Activated effector memory CD4-positive, alpha-beta T cell treated with Interleukin-2 at 50 U/mL for 16 hours (primary cell): Measurements from ENCODE around the gene OR2T3.
"Not testable (repeated sequence)": the region's sequence is repeated elsewhere in the genome, so short reads cannot be mapped to it uniquely, and the experiment has no call there.

ENCODE experiments used
- DNase-seq: peaks from one replicate; pipeline ENCODE4 v3.0.0-alpha.2; 2020

OR2T3 gene

DNA sequence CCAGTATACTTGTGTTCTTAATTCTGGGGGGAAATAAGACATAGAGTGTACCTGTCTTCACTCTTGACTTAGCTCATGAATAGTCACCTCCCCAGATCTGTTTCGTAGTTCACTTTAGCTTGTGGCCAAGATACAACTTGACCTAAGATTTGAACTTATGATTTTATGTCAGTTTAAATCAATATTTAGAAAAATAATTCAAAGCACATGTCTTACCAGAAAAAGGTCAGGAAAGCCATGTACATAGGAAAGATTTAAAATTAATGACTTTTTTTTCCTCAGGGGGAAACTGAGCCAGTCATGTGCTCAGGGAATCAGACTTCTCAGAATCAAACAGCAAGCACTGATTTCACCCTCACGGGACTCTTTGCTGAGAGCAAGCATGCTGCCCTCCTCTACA is at the start of gene OR2T3:
Gene OR2T3 (plus strand): TSS at position 301 of the 400 bp plus-strand sequence. CDS start 0 bp downstream, at position 301.
- not testable (repeated sequence) for DNase-seq

DNA sequence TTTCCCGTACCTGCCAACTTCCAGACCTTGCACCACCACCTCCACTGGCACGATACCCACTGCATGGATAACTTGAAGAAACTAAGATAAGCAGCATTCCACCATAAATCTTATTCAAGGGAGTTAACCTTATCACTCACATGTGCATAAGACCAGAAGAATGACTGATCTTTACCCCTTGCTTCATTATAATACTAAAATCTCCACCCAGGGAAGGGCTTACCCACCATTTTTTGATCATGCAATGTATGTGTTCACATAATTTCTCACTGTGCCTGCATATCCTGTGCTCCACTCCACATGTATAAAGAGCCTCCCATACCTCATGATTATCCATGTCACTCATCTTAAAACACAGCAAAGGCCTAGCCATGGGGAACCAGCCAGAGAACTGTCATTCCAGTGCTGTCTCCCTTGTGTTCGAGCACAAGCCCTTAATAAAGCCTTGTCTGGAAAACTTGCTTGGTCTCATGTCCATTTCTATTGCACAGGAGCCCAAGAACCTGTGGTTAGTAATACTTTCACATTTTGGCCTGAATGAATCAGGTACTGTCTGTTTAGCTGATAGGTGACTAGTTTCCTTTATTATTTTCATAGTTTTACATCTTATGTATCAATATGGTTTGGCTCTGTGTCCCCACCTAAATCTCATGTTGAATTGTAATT is 45.5 kb upstream of the OR2T3 start:
- DNase-seq = not testable (repeated sequence)

DNA sequence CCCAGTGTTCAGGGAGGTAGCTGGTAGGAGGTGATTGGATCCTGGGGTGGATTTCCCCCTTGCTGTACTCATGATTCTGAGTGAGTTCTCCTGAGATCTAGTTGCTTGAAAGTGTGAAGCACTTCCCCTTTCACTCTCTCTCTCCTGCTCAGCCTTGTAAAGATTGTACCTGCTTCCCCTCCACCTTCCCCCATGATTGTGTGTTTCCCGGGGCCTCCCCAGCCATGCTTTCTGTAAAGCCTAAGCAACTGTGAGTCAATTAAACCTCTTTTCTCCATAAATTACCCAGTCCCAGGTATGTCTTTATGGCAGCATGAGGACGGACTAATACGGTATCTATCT is 45.0 kb upstream of the OR2T3 start:
- not testable (repeated sequence) for DNase-seq

- DNase-seq = not testable (repeated sequence)
These were observed 41.5 kb upstream of the OR2T3 start for GRCh38 chr1:248431683-248432082.

DNA sequence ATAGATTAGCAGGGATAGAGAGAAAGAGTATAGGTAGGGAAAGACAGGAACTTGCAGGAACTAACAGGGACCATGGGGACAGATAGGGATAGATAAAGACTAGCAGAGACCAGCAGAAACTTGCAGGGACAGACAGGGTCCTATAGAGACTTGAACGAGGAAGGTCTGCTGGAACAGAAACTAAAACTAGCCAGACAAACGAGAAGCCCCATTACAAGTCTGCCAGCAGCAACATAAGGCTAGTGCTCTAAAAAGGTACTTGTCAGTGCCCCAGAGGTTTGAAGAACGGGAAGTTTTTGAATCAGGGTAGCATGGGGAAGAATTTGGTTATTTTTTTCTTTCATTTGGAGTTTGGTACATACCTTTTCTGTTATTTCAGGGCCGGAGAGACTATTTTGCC is 41.0 kb upstream of the OR2T3 start:
- not testable (repeated sequence) for DNase-seq

GRCh38 chr1:248433811-248434415 is 39.2 kb upstream of the OR2T3 start:
- DNase-seq = not testable (repeated sequence)

DNA sequence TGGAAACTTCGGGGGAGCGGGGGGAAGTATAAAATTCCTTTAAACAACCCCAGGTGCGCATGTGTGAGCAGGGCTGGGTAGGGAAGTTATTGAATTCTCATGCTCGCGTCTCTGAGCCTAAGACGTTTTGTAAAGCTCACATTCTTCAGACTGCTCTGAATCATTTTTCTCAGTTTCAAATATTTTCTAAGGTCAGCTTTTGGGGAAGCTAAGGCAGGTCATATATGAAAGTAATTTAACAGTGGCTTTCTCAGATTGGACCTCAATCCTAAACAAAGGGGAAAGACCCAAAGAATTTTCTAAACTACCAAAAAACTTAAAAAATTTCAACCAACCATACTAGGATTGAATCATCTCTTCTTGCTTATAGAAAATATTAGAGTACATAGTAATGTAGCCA is 38.2 kb upstream of the OR2T3 start:
- not testable (repeated sequence) for DNase-seq

GRCh38 chr1:248436303-248436702 is 36.8 kb upstream of the OR2T3 start:
- DNase-seq = not testable (repeated sequence)

DNA sequence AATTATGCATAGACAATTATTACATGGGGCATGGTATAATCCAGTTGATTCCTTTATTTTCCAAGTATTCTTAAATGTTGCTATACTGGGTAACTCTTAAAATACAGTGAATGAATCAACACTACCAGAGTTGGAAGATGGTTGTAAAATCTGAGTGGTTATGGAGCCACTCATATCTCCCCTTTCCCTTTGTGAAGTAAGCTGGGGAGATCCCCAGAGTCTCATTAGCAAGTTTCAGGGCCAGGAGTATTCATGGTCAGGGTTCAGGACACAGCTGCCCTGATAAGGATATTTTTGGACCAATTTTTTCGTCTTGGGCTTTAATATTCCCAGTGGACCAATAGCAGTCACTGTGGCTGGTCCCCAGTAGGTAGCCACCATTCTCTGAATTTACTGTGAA is 34.5 kb upstream of the OR2T3 start:
- DNase-seq = not testable (repeated sequence)

DNA sequence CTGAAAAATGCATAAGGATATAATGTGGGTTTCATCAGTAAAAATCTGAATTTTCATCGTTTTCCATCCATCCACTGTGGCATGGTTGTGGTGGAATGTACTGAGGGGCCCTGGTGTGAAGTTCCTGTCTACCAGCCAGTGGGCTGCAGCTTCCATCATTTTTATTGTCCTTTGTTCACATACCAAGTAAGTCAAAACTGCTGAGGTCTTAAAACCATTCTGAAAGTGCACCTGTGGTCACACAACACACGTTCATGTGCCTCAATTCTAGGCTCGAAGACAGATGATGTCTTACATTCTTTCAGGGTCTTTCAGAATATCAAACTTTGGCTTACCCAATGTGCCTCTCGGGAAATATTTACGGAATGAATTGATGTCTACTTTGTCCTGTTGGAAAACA is 33.9 kb upstream of the OR2T3 start:
- not testable (repeated sequence) for DNase-seq

DNA sequence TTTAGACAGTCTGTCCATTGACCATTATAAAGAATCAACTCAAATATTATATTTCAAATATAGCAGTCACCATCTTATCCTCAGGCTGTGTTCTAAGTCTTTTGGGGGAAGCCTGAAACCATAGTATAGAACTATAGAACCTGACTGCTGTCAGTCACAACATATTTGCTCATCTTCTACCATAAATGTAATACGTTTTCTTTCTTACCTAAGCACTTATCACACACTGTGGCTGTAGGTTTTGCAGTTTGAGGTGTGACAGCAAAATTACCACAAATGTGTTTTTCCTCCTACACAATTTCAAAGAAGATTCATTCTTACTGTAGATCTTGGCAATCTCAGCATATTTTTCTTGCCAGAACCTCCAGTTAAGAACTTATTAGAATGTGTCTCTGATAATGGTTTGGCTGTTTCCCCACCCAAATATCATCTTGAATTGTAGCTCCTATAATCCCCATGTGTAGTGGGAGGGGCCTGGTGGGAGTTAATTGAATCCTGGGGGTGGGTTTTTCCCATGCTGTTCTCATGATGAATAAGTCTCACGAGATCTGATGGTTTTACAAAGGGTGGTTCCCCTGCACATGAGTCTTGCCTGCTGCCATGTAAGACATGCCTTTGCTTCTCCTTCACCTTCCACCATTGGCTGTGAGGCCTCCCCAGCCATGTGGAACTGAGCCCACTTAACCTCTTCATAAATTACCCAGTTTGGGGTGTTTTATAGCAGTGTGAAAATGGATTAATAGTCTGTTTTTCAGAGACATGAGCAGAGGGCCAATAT is 30.5 kb upstream of the OR2T3 start:
- DNase-seq = not testable (repeated sequence)

GRCh38 chr1:248444603-248445002 is 28.5 kb upstream of the OR2T3 start:
- not testable (repeated sequence) for DNase-seq

DNA sequence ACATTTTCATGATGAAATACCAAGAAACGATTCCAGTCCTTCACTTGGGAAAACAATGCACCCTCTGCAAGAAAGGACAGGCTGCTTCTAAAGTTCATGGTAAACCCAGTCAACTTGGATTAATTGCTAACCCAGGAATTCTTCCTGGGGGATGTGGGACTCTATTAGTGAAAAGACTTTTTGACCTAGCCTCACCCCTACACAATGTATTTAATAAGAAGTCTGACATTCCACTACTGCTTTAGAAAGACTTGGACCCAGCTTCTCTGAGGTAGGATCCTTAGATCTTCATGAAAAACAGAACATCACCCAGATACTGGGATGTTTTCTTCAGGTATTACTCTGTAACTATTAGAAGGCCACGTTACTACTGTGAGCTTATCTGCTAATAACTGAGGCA is 27.8 kb upstream of the OR2T3 start, which contains the start of gene OR2T2:
Gene OR2T2 (plus strand): TSS at position 239 of the 400 bp plus-strand sequence. CDS start 7,161 bp downstream, outside the sequence.
- DNase-seq = not testable (repeated sequence)

GRCh38 chr1:248448409-248449074 is 24.6 kb upstream of the OR2T3 start:
- not testable (repeated sequence) for DNase-seq

DNA sequence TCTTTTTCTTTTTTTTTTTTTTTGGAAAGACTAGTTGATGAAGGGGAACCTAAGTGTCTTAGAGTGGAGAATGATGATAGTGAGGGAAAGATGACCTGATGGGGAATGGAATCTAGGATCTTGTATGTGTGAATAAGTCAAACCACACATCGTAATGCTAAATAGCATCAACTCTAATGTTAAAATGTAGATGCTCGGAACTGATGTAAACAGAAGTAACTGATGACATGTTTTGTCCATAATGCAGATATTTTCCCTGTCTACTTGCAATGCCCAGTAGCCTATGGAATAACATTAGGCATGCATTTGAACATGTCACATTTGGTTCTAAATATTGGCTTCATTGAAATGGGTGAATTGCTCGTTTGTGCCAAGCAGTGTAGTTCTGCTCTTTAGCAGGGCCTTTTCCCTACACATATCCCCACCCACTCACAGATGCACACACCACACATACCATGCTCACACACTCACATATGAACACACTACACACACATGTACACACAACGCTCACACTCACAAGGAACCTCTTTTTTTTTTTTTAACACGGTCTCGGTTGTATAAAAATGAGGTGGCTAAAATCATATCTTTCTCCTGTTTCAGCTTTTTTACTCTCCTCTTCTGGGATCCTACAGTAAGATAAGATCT is 23.2 kb upstream of the OR2T3 start:
- DNase-seq = not testable (repeated sequence)

GRCh38 chr1:248450466-248451145 is 22.5 kb upstream of the OR2T3 start:
- not testable (repeated sequence) for DNase-seq

DNA sequence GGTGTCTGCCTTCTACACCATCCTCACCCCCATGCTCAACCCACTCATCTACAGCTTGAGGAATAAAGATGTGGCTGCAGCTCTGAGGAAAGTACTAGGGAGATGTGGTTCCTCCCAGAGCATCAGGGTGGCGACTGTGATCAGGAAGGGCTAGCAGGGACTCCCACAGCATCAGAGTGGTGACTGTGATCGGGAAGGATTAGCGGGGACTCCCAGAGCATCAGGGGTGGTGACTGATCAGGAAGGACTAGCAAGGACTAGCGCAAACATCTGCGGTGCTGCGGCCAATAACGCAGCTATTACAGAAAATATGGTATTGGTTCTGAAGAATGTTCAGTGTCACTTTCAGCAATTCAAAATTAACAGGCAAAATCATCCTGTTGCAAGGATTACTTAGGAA is 19.5 kb upstream of the OR2T3 start:
- DNase-seq = not testable (repeated sequence)

DNA sequence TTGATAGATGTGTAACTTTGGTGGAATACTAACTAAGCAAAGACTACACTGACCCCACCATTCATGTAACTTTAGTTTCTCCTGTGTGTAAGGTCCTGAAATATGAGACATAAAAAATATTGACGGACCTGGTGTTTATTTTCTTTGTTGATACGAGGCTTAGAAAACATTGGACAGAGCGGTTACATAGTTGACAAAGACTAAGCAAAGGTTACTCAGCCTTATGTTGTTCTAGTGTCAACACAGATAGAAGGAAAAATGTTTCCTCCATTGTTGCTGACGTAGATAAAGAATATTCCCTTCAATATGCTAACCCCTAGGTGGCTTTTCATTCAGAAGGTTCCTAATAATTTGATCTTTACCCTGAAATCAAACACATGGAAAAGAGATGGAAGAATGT is 18.1 kb upstream of the OR2T3 start:
- not testable (repeated sequence) for DNase-seq

DNA sequence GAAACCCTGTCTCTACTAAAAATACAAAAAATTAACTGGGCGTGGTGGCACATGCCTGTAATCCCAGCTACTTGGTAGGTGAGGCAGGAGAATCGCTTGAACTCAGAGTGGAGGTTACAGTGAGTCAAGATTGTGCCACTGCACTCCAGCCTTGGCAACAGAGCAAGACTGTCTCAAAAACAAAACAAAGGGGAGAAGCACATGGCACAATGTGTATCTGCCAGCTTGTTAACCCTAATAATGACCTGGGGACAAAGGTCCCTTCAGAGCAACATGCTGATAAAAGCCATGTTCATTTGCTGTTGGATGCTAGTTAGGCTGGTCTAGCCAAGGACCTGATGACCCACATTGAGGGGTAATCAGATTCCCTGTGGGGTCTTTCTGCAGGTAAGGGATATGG is 16.5 kb upstream of the OR2T3 start:
- not testable (repeated sequence) for DNase-seq

DNA sequence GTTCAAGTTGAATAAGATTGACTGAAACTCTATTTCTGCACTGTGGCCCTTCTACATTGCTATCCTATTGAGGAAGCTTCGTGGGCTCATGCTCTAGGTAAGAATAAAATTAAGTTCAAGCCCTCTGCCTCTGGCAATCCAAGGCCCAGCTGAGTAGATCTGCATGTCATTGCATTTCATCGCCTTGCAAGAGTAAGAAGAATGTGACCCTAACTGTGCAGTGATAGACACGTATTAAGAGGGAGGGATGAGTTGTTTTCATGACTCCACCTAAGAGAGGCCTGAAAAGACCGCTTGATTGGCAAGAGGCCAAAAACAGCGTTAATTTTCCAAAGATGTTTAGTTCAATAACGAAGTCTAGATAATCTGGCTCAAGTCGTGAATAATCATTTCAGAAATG is 14.0 kb upstream of the OR2T3 start:
- DNase-seq = not testable (repeated sequence)

DNA sequence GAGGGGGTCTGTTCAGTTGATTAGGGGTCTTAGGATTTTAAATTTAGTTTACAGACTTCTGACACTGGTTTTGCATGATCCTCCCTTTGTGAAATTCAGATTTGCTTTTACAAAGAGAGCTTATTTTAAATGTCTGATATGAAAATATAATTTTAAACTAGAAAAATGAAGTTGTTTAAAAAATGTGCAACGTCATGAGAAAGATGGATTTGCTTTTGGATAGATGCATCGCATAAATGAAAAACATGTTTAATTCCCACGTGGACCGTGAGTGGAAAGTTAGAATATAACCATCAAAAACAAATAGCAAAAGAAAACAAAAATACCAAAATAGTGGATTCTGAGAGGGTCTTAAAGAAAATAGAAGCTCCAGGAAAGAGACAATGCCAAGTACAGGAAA is 2.0 kb upstream of the OR2T3 start:
- no peak for DNase-seq

- not testable (repeated sequence) for DNase-seq
These were observed 1.0 kb upstream of the OR2T3 start for GRCh38 chr1:248472111-248472510.
